HTERT RPE-1 (cell line): ENCODE results near the gene ITGB3.

Source experiments
- in situ Hi-C: fragments of 300-500 bp; cut with MboI; formaldehyde crosslinking; loops from 4 replicates; pipeline ENCODE4 v1.14.3; 2020; ENCODE audit warnings: low sequenced_read_pairs

Gene ITGB3

DNA sequence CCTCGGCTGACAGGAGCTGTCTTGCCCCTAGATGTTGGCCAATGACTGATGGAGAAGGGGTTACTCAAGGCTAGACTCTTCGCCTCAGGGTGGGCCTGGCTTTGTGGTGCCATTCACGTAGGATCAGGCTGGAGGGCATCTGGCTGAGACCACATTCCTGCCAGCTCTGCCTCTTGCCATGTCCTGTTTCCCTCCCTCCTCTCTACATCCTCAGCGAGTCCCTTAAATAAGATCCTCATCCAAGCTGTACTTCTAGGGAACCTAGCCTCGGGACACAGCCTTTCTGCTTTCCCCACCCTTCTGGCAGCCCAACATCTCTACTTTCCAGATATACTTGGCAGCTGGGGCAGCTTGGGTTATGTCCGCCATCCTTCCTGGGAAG is 42.2 kb downstream of the ITGB3 start:
- in situ Hi-C loops, result no loop called here

GRCh38 chr17:47297661-47298400 is 44.2 kb downstream of the ITGB3 start:
- in situ Hi-C loops, result no loop called here

- in situ Hi-C loops, result no loop called here
These were observed 45.1 kb downstream of the ITGB3 start for GRCh38 chr17:47298712-47299111.

- in situ Hi-C loops, result no loop called here
These were observed 45.7 kb downstream of the ITGB3 start for GRCh38 chr17:47299239-47299910.

- in situ Hi-C loops, result no loop called here
These were observed 47.1 kb downstream of the ITGB3 start for GRCh38 chr17:47300718-47301117.

GRCh38 chr17:47301161-47301560 is 47.5 kb downstream of the ITGB3 start:
- in situ Hi-C loops, result no loop called here

DNA sequence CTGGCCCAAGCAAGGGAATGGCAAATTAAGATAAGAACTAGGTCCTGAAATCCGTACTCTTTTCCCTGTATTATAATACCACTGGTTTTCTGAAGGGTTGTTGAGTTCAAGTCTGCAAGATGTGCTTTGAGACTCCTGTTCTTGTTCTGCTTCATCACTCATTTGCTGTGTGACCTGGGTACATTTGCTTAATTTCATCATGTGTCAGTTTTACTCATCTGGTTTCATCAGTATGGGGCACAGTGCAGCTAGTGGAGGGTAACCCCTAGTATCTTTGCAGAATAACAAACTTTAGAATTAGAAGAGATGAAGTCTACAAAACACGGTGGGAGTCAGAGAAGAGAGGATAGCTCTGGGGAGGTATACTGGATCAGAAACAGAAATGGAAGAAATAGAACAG is 48.2 kb downstream of the ITGB3 start:
- in situ Hi-C loops, result no loop called here

GRCh38 chr17:47304186-47304585 is 50.6 kb downstream of the ITGB3 start:
- in situ Hi-C loops, result no loop called here

- in situ Hi-C loops, result no loop called here
These were observed 51.8 kb downstream of the ITGB3 start for GRCh38 chr17:47305302-47305923.

GRCh38 chr17:47310186-47310733 is 56.6 kb downstream of the ITGB3 start:
- in situ Hi-C loops, result no loop called here

GRCh38 chr17:47311420-47311819 is 57.8 kb downstream of the ITGB3 start:
- in situ Hi-C loops, result no loop called here

DNA sequence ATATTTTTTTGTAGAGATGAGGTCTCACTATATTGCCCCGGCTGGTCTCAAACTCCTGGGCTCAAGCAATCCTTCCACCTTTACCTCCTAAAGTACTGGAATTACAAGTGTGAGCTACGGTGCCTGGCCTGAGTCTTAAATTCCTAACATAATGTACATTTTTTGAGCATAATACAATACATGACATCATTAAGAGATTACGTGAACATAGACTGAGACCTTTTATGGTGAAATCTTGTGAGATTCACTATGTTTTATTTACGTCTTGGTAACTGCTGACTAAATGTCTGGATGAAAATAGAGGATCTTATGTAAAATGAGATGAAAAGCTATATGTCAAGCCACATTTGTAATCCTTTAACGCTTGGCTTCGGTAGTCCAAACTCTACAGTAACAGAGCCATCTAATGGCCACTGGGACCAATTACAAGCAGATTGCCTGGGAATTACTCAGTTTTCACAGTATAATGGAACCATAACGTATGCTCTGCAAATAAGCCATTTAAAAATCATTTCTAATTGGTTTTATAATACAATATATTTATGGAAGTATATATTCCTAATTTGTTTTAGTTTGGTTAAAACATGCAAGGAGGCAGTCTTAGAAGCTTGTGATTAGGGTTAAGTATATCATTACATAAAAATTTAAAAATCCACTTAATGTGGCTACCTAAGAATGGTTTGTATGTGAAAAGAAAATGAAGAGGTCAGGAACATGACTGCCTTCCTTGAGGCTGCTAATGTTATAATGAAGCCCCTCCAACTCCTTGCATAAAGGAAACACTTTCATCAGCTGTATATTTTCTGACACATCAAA is 62.0 kb downstream of the ITGB3 start:
- in situ Hi-C loops, result no loop called here

DNA sequence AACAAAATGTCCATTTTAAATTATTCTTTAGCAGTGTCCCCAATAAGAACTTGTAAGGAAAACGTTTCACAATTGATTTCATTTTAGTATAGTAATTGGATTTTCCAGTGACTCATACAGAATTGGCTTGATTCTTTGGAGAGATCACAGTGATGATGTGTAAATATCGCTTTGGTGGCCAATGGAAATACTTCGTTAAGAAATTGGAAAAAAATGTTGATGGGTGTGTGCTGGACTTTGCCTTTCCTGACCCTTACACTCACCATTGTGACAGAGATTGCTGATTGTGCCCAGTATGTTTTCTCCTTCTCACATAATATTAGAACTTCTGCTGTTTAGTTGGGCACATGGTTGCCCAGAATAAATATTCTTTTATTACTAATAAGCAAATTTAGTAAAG is 62.7 kb downstream of the ITGB3 start:
- in situ Hi-C loops, result no loop called here

- in situ Hi-C loops, result no loop called here
These were observed 63.5 kb downstream of the ITGB3 start for GRCh38 chr17:47317119-47317518.

- in situ Hi-C loops, result no loop called here
These were observed 64.7 kb downstream of the ITGB3 start for GRCh38 chr17:47318197-47318918.

GRCh38 chr17:47320879-47321502 is 67.4 kb downstream of the ITGB3 start:
- in situ Hi-C loops, result no loop called here

GRCh38 chr17:47323382-47324223 is 70.0 kb downstream of the ITGB3 start, which contains the start of gene EFCAB13:
Gene EFCAB13 (plus strand): TSS chr17:47323955. CDS start chr17:47328354, 4,399 bp downstream.
- in situ Hi-C loops, result no loop called here

DNA sequence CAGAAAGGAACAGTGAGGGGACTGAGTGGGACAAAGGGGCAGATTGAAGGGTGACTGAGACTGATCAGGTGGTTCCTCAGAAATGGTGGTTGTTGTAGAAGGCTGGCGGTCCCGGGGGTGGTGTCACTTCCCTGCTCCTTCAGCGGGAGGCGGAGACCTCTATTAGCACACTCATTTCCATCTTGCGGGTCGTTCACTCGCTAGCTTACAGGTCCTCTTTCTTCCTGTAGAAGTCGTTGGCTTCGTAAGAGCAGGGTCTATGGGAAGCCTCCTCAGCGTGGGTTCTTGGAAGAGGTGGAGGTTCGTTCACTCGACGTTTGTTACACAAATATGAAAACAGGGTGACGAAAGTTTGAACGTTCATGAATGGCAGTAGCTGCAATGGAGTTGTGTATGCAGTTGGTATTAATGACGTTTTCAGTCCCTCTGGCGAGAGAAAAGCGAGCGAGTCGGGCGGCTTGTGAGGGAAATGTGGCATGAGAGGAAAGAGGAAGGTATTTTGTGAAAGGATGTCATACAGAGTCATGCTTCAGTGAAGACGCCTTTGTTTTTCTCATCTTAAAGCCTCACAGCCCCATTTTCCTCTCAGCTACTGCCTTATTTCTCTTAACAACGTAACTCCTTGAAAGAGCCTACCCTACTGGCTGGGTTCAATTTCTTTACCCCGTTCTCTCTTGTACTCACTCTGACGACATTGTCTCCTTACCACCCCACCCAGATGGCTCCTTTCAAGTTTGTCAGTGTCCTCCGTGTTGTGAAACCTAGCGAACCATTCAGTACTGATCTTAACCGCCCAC is 70.8 kb downstream of the ITGB3 start:
- in situ Hi-C loops, result no loop called here
